ENCODE measurements around the gene TMC4.
A peak's percentile ranks its signal among the peaks of the same experiment; 100 is the strongest.
"Not testable (repeated sequence)": the region's sequence is repeated elsewhere in the genome, so short reads cannot be mapped to it uniquely, and the experiment has no call there.

Gene TMC4

DNA sequence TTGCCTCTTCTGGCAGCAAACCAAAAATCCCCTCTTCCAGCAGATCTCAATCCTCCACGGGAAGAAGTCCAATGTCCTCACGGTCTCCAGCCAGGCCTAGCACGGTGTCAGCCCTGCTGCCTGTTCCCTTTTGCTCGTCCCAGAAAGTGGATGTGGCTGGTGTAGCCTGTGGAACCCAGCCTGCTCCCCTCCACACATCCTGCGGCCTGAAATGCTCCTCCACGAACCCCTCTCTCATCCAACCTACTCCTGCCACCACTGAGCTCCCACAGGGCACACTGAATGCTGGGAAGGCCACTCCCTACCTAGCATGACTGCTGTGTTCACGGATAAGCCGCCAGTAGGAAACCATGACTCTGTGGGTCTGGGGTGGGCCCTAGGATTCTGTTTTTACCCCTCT is 13.4 kb upstream of the TMC4 start:
- Mint-ChIP-seq H3K9me3 (no peaks in the 10 kb centered on the region), H3K27ac (ENCODE audit: low read depth) (no peak overlapping the region), H3K36me3 (ENCODE audit: insufficient read depth) (peaks cover 16% of the 10 kb centered on the region), H3K4me3 (no peak overlapping the region), H3K27me3 (no peaks in the 10 kb centered on the region), H3K4me1 (peaks cover 25% of the 10 kb centered on the region)
- no peak for DNase-seq (ENCODE audit: low spot score in 2 of 2)
- ATAC-seq (replicated peaks; ENCODE audit: extremely low read depth, poor library complexity, severe bottlenecking): no peak

DNA sequence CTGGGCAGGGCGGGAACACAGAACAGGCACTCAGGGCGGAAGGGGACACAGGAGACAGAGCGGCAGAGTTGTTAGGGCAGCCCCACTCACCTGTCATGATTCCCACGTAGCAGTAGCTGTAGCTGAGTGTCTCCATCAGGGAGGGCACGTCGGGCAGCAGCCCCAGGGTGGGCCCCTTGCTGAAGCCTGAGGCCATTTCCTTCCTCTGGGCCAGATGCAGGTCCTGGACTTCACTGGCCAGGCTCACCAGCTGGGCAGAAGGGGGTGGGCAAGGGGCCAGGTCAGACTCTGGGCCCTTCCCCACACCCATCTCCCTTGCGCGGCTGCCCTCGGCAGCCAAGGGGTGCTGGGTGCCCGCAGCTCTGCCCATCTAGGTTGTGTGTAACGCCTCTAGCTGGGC is 10.5 kb upstream of the TMC4 start:
- DNase-seq (ENCODE audit: low spot score in 2 of 2): no peak
- Mint-ChIP-seq H3K4me1 (peaks cover 18% of the 10 kb centered on the region), H3K9me3 (no peaks in the 10 kb centered on the region), H3K27ac (ENCODE audit: low read depth) (no peak overlapping the region), H3K27me3 (no peaks in the 10 kb centered on the region), H3K4me3 (no peak overlapping the region), H3K36me3 (ENCODE audit: insufficient read depth) (peaks cover 5% of the 10 kb centered on the region)
- ATAC-seq (replicated peaks; ENCODE audit: extremely low read depth, poor library complexity, severe bottlenecking): no peak

DNA sequence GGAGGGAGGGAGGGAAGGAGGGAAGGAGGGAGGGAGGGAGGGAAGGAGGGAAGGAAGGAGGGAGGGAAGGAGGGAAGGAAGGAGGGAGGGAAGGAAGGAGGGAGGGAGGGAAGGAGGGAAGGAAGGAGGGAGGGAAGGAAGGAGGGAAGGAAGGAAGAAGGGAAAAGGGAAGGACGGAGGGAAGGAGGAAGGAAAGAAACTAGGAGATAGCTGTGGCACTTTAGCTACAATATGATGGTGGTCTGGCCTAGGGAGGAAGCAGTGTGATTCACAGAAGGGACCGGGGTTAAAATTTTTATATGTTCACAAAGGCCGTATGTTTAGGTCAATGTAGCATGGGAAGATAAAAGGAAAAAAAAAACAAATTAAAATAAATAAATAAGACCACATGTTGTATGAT is 8.9 kb upstream of the TMC4 start:
- H3K27me3 Mint-ChIP-seq; H3K9me3 Mint-ChIP-seq; H3K4me1 Mint-ChIP-seq; H3K4me3 Mint-ChIP-seq; DNase-seq (ENCODE audit: low spot score in 2 of 2); H3K27ac Mint-ChIP-seq (ENCODE audit: low read depth); ATAC-seq (replicated peaks; ENCODE audit: extremely low read depth, poor library complexity, severe bottlenecking); H3K36me3 Mint-ChIP-seq (ENCODE audit: insufficient read depth): not testable (repeated sequence)

DNA sequence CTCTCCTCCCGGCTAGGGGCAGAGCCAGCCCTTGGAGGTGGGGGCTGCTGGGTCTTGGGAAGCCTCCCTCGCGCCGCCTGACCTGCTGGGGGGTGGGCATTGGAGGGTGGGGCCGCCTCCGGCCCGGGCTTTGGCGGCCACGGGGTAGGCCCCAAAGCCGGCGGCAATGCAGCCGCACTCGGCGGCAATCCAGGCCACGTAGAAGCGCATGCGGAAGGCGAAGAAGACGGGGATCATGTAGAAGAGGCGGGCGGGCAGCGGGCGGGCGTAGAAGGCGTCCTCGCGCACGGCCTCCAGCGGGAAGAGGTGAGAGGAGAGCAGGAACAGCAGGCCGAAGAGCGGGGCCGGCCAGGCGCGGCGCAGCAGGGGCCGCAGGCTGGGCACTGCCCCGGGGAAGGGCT is 7.7 kb upstream of the TMC4 start:
- H3K27ac Mint-ChIP-seq (ENCODE audit: low read depth): no peak overlapping the region
- H3K4me1 Mint-ChIP-seq: no peaks in the 10 kb centered on the region
- DNase-seq (ENCODE audit: low spot score in 2 of 2): no peak
- no peak overlapping the region for H3K4me3 Mint-ChIP-seq
- H3K9me3 Mint-ChIP-seq: no peaks in the 10 kb centered on the region
- no peak for ATAC-seq (replicated peaks; ENCODE audit: extremely low read depth, poor library complexity, severe bottlenecking)
- H3K36me3 Mint-ChIP-seq (ENCODE audit: insufficient read depth): peaks cover 5% of the 10 kb centered on the region
- no peaks in the 10 kb centered on the region for H3K27me3 Mint-ChIP-seq

DNA sequence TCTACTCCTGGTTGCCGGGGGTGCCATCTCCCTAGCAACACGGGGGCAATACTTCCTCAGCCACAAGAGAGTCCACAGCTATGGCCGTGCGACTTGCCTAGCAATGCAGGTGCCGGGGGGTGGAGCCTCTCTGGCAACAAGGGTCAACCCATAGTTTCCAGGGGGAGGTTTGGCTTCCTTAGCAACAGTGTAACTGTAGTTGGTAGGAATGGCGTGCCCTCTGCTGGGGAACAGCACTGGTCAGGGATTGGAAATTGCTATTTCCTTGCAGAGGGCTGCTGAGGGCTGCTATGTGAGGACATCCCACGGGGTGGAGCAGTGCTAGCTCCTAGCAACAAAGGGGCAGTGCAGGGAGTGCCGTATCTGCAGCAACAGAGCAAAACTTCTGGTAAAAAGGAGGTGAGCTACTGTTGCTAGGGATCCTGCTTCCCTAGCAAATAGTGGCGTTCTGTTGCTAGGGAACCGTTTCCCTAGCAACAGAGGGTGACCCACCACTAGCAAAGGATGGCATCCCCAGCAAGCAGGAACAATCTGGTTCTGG is 7.0 kb upstream of the TMC4 start:
- H3K27me3 Mint-ChIP-seq: no peaks in the 10 kb centered on the region
- ATAC-seq (replicated peaks; ENCODE audit: extremely low read depth, poor library complexity, severe bottlenecking): no peak

DNA sequence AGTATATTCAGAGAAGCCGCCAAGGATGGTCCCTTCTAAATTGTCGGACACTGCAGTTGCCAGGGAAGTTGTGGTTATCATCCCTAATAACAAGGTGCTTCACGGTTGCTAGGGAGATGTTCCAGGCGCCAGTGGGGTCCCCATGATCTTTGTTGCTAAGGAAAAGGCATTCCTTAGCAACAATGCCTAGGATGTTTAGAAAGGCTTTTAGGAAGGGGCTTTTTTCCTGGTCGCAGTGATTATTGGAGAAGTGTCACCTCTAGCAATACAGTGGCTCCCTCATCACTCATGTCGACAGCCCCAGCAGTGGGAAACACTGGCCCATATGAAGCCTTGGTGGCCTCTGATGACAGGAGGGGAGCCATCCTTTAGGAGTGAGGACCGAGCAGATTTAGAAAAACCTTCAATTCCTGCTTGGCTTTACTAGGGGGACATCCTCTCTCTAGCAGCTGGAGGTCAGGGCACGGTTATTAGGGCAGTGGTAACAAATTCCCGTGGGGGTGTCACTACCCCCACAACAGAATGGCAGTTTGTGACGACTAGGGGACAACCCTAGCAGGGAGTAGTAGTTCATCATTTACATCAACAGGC is 6.4 kb upstream of the TMC4 start:
- no peak overlapping the region for H3K27ac Mint-ChIP-seq (ENCODE audit: low read depth)
- H3K9me3 Mint-ChIP-seq: no peaks in the 10 kb centered on the region
- DNase-seq (ENCODE audit: low spot score in 2 of 2): no peak

More for the DNA sequence above, 7.0 kb upstream of the TMC4 start:
- no peak for DNase-seq (ENCODE audit: low spot score in 2 of 2)
- H3K9me3 Mint-ChIP-seq: no peaks in the 10 kb centered on the region
- no peaks in the 10 kb centered on the region for H3K4me1 Mint-ChIP-seq
- peaks cover 5% of the 10 kb centered on the region for H3K36me3 Mint-ChIP-seq (ENCODE audit: insufficient read depth)
- H3K27ac Mint-ChIP-seq (ENCODE audit: low read depth): no peak overlapping the region
- H3K4me3 Mint-ChIP-seq: no peak overlapping the region

DNA sequence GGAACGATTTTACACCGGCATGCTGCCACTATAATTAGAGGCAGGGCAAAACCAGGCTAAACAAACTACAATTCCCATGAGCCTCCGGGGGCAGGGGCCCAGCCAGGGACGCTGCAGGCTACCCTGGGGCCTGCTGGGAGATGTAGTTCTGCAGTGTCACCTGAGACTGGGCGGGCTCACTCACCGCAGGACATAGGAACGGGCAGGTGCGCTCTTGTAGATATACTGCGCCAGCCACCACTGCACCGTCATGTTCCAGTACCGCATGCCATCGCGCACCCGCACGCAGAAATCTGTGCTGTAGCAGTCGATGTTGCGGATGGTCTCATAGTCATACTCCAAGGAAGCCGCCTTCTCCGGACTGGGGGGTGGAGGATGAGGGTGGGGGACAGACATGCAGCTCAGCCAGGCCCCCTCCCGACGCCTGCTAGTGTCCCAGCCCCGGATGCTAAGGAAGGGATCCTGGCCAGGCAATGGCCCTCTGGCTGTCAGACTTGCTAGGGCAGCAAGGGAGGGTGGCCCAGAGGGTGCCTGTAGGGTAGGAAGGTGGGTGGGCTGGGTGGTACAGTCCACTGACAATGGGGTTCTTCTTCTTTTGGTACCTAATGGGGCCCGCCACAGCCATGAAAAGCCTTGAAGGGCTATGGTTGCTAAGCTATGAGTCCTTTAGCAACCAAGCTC is 5.8 kb upstream of the TMC4 start:
- no peak for DNase-seq (ENCODE audit: low spot score in 2 of 2)
- Mint-ChIP-seq H3K4me1 (no peaks in the 10 kb centered on the region), H3K27ac (ENCODE audit: low read depth) (no peak overlapping the region), H3K4me3 (no peak overlapping the region), H3K9me3 (no peaks in the 10 kb centered on the region), H3K36me3 (ENCODE audit: insufficient read depth) (peaks cover 5% of the 10 kb centered on the region), H3K27me3 (no peaks in the 10 kb centered on the region)
- ATAC-seq (replicated peaks; ENCODE audit: extremely low read depth, poor library complexity, severe bottlenecking): peak; percentile 70

More for the DNA sequence above, 6.4 kb upstream of the TMC4 start:
- H3K4me1 Mint-ChIP-seq: no peaks in the 10 kb centered on the region
- no peak overlapping the region for H3K4me3 Mint-ChIP-seq
- ATAC-seq (replicated peaks; ENCODE audit: extremely low read depth, poor library complexity, severe bottlenecking): no peak
- no peaks in the 10 kb centered on the region for H3K27me3 Mint-ChIP-seq
- peaks cover 5% of the 10 kb centered on the region for H3K36me3 Mint-ChIP-seq (ENCODE audit: insufficient read depth)

DNA sequence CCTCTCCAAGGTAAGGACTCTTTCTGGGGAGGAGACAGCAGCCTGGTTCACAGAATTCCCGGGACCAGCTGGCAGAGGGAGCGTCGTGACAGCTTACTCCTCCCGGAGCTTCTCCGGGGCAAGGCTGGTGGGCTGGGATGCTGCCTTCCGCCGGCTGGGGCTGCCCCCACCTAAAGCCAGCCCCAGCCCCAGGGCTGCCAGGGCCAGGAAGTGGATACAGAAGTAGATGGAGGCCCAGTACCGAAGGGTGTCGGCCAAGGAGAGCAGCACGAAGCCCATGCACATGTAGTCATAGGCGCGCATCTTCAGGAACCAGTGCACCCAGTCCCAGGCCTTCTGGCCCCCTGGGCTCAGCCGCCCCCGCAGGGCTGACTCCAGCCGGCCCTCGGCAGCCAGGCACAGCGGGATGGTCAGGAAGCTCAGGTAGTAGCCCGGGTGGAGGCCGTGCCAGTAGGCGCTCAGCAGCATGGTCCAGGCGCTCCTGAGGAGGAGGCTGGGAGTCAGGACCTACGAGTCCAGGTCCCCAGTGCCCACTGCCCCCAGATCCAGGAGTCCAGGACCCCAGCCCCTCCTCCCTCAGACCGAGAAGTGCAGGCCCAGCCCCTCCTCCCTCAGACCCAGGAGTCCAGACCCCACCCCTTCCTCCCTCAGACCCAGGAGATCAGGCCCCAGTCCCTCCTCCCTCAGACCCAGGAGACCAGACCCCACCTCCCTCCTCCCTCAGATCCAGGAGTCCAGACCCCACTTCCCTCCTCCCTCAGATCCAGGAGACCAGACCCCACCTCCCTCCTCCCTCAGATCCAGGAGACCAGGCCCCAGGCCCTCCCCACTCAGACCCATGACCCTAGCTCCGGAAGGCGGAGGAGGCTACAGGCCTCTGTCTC is 1.2 kb upstream of the TMC4 start:
- Mint-ChIP-seq H3K4me3 (no peak overlapping the region), H3K27me3 (no peaks in the 10 kb centered on the region), H3K27ac (ENCODE audit: low read depth) (no peak overlapping the region), H3K36me3 (ENCODE audit: insufficient read depth) (peaks cover 2% of the 10 kb centered on the region), H3K4me1 (no peaks in the 10 kb centered on the region), H3K9me3 (no peaks in the 10 kb centered on the region)
- DNase-seq (ENCODE audit: low spot score in 2 of 2) (no peak), ATAC-seq (replicated peaks; ENCODE audit: extremely low read depth, poor library complexity, severe bottlenecking) (no peak)

DNA sequence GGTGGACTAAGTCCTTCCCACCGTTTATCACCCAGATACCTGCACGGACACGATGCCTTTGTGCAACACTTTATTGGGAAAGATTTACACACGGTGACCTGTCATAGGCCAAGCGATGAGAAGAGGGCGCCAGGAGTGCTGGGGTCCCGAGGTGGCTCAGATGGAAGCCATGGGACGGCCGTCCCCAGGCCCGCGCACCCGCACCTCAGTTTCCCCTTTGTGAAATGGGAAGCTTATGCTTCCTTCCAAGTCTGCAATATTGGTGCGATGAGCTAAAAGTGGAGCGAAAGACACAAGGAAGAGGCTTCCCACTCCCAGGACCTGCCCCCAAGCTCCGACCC is 369 bp upstream of the TMC4 start:
- Mint-ChIP-seq H3K9me3 (no peaks in the 10 kb centered on the region), H3K27ac (ENCODE audit: low read depth) (no peak overlapping the region), H3K4me3 (no peak overlapping the region), H3K27me3 (no peaks in the 10 kb centered on the region), H3K4me1 (peaks cover under 1% of the 10 kb centered on the region), H3K36me3 (ENCODE audit: insufficient read depth) (peaks cover 2% of the 10 kb centered on the region)
- no peak for ATAC-seq (replicated peaks; ENCODE audit: extremely low read depth, poor library complexity, severe bottlenecking)
- DNase-seq (ENCODE audit: low spot score in 2 of 2): no peak

DNA sequence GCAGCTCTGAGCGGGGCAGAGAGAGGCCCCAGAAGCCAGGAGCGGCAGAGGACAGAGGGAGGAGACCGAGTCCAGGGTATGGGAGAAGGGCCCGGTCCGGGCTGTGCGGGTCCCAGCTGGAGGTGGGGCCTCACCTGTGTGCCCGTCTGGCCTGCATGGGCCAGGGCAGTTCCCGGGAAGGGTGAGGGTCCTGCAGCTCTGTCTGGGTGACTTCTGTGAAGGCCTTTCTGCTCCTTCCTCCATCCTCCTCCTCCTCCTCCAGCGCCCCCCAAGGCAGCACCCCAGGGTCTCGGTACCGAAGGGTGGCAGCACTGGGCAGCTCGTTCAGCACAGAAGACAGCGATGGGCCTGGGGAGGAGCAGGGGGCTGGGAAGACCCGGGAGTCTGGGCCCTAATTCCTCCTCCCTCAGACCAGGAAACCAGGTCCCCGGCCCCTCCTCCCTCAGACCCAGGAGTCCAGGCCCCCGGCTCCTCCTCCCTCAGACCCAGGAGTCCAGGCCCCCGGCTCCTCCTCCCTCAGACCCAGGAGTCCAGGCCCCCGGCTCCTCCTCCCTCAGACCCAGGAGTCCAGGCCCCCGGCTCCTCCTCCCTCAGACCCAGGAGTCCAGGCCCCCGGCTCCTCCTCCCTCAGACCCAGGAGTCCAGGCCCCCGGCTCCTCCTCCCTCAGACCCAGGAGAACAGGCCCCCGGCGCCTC is 1.1 kb downstream of the TMC4 start:
- not testable (repeated sequence) for H3K27ac Mint-ChIP-seq (ENCODE audit: low read depth); H3K4me3 Mint-ChIP-seq; H3K9me3 Mint-ChIP-seq; H3K27me3 Mint-ChIP-seq; H3K36me3 Mint-ChIP-seq (ENCODE audit: insufficient read depth); DNase-seq (ENCODE audit: low spot score in 2 of 2); ATAC-seq (replicated peaks; ENCODE audit: extremely low read depth, poor library complexity, severe bottlenecking); H3K4me1 Mint-ChIP-seq

DNA sequence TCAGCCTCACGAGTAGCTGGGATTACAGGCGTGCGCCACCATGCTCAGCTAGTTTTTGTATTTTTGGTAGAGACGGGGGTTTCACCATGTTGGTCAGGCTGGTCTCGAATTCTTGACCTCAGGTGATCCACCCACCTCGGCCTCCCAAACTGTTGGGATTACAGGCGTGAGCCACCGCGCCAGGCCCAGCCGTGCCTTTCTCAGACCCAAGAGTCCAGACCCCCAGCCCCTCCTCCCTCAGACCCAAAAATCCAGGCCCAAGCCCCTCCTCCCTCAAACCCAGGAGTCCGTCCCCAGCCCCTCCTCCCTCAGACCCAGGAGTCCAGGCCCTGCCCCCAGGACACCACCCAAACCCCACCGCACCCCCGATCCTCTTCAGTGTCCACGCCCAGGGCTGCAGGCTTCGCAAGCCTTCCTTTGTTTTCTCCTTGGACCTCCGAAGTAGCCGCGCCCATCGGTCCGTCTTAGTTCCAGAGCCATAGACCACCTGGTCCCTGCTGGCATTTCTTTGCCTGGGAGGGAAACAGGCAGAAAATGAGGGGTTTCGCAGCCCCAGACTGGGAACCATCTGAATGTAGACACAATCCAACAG is 3.7 kb downstream of the TMC4 start:
- no peak overlapping the region for H3K4me3 Mint-ChIP-seq
- no peak for DNase-seq (ENCODE audit: low spot score in 2 of 2)
- peaks cover 11% of the 10 kb centered on the region for H3K4me1 Mint-ChIP-seq
- peaks cover 4% of the 10 kb centered on the region for H3K36me3 Mint-ChIP-seq (ENCODE audit: insufficient read depth)
- no peaks in the 10 kb centered on the region for H3K27me3 Mint-ChIP-seq
- H3K27ac Mint-ChIP-seq (ENCODE audit: low read depth): no peak overlapping the region
- no peaks in the 10 kb centered on the region for H3K9me3 Mint-ChIP-seq
- ATAC-seq (replicated peaks; ENCODE audit: extremely low read depth, poor library complexity, severe bottlenecking): no peak
